ENCODE data around the gene SBK1.
"Not testable (repeated sequence)": the region's sequence is repeated elsewhere in the genome, so short reads cannot be mapped to it uniquely, and the experiment has no call there.

The SBK1 gene

GRCh38 chr16:28291651-28292626, at the start of gene SBK1:
TSS of gene SBK1 (plus strand) at chr16:28292525. CDS start at chr16:28317392, 24,867 bp downstream.
- no peak for FAIRE-seq

GRCh38 chr16:28249483-28249882, 42.8 kb upstream of the SBK1 start:
- not testable (repeated sequence) for FAIRE-seq; DNase-seq (ENCODE audit: low spot score)

More at GRCh38 chr16:28291651-28292626, at the start of gene SBK1:
- peak; percentile 7 for DNase-seq (ENCODE audit: low spot score)

DNA sequence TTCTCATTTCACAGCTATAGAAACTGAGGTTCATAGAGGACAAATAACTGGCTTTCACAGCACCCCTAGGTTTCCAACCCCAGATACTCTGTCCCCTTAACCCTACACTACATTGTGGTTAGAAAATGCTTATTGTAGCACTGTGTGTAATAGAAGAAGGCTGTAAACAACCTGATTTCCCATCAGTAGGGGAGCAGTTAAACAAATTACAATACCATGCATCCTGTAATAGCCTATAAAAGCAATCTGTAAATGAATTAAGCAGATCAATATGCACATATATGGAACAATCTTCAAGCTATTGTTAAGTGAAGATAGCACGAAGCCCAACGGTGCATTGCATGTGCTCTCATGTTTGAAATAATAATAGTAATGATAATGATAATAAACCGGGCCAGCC, 41.3 kb upstream of the SBK1 start:
- FAIRE-seq (no peak), DNase-seq (ENCODE audit: low spot score) (no peak)

GRCh38 chr16:28254158-28254557, 38.2 kb upstream of the SBK1 start:
- FAIRE-seq (no peak), DNase-seq (ENCODE audit: low spot score) (no peak)

DNA sequence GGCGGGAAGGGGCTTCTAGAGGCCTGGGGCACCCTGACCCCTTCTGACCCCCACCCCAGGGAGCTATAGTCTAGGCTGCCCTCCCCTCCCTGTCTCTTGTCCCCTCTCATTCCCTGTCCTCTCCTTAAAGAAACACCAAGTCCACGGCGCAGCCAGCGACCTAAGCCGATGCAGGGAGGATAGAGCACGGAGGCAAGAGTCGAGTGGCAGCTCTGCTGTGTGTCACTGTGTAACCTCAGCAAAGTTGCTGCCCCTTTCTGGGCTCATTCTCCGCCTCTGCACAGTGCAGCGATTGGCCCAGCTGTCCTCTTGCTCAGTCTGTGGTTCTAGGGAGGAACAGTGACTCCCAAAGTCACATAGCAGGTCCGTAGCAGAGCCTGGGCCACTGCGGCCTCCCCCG, 36.5 kb upstream of the SBK1 start:
- DNase-seq (ENCODE audit: low spot score): no peak

DNA sequence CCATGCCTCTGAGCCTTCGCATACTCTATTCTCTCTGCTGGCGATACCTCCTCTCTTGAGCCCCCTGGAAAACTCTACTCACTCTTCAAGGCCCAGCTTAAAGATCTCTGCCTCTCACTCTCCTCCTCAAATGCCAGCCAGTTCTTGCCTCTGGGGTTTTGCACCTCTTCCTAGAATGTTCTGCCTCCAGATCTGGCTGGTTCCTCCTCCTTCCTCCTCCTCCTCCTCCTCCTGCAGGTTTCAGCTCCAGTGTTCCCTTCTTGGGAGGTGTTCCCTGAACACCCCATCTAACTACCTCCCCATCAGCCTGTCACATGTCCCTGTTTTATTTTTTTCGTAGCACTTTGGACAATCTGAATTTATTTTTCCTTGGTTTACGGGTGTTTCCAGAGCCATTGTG, 35.1 kb upstream of the SBK1 start:
- DNase-seq (ENCODE audit: low spot score) (no peak), FAIRE-seq (no peak)

More for the DNA sequence above, 36.5 kb upstream of the SBK1 start:
- no peak for FAIRE-seq

DNA sequence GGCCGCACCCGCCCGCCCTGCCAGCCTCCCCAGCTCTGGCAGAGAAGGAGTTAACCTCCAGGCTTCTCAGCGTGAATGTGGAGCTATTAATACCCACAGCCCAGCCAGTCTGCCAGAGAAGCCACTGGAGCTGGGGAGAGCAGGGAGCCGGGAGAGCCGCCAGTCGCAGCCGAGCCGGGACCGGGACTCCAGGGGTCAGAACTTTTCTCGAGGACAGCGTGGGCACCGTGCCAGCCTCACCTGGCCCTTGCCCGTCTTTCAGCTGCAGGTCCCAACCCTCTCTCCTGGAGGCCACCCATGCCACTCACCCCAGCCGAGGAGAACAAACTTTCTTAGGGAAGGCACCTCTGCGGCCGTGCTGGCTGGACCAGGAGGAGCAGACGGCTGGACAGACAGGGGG, 33.8 kb upstream of the SBK1 start:
- no peak for FAIRE-seq
- DNase-seq (ENCODE audit: low spot score): no peak

- FAIRE-seq: no peak
- no peak for DNase-seq (ENCODE audit: low spot score)
Observed at GRCh38 chr16:28259091-28259780, 33.1 kb upstream of the SBK1 start.

- DNase-seq (ENCODE audit: low spot score) (no peak), FAIRE-seq (no peak)
Observed at GRCh38 chr16:28259781-28260150, 32.6 kb upstream of the SBK1 start.

- no peak for DNase-seq (ENCODE audit: low spot score)
- FAIRE-seq: no peak
Observed at GRCh38 chr16:28260193-28260592, 32.1 kb upstream of the SBK1 start.

GRCh38 chr16:28261942-28262341, 30.4 kb upstream of the SBK1 start:
- DNase-seq (ENCODE audit: low spot score) (no peak), FAIRE-seq (no peak)

DNA sequence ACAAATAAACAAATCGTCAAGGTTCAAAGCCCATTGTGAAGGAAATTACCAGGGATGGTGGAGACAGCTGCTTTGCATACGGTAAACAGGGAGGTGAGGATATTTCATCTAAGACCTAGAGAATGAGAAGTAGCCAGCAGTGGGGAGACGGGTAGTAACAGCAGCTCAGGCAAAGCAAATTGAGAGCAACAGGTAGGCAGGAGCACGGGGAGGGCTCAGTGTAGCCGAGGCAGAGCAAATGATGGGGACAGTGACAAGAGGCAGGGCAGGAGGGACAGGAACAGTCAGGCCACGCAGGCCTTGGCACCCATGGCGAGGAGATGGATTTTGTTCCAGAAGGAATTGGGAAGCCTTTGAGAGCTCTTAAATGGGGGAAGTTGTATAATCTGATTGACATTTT, 29.0 kb upstream of the SBK1 start:
- DNase-seq (ENCODE audit: low spot score) (no peak), FAIRE-seq (no peak)

DNA sequence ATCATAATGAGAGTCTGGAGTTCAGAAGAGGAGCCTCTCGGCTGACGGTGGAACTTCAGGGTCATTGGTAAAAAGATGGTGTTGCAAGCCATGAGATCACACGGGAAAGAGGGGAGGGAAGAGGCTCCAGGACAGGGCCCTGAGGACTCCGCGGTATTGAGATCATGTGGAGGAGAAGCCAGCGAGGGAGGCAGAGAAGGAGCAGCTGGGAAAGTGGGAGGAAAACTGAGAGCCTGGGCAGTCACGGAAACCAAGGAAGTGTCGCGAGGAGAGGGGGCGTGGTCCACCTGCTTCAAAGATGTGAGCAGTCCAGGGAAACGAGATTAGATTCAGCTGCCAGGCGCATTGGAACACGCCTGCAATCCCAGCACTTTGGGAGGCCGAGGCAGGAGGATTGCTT, 27.7 kb upstream of the SBK1 start:
- FAIRE-seq: no peak

DNA sequence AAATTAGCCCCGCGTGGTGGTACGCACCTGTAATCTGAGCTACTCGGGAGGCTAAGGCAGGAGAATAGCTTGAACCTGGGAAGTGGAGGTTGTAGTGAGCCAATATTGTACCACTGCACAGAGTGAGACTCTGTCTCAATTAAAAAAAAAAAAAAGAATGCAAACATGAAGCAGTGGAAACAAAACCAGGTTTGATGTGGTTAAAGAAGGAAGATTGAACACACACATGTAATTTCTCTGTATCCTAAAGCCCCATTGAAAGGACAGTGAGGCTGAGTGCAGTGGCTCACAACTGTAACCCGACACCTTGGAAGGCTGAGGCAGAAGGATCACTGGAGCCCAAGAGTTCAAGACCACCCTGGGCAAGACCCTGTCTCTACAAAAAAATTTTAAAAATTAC, 26.5 kb upstream of the SBK1 start:
- DNase-seq (ENCODE audit: low spot score): no peak
- no peak for FAIRE-seq

More for the DNA sequence above, 27.7 kb upstream of the SBK1 start:
- DNase-seq (ENCODE audit: low spot score): no peak

GRCh38 chr16:28267356-28267755, 25.0 kb upstream of the SBK1 start:
- FAIRE-seq (no peak), DNase-seq (ENCODE audit: low spot score) (no peak)

DNA sequence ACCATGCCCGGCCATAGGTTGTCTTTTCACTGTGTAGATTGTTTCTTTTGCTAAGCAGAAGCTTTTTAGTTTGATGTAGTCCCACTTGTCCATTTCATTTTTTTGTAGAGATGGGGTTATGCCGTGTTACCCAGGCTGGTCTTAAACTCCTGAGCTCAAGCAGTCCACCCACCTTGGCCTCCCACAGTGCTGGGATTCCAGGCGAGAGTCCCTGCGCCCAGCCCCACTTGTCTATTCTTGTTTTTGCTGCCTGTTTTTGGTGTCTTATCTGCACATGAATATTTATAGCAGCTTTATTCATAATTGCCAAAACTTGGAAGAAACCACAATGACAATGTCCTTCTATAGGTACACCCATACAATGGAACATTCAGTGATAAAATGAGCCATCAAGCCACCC, 18.8 kb upstream of the SBK1 start:
- no peak for FAIRE-seq

DNA sequence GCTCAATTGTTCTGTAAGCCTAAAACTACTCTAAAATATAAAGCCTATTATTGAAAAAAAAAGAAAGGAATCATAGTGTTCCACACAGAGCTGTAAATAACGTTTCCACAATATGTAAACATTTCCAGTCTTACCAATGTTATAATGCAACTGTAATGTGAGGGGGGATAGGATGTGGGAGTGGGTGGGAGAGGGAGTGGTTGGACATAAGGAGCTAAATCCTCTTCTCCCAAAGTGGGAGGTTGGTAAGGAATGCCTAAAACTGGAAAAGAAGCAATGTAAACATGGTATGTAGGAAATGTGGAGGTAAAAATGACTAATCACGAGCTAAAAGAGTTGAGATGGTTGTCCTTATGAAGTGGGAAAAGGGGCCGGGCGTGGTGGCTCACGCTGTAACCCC, 17.6 kb upstream of the SBK1 start:
- DNase-seq (ENCODE audit: low spot score): no peak
- no peak for FAIRE-seq

More for the DNA sequence above, 18.8 kb upstream of the SBK1 start:
- DNase-seq (ENCODE audit: low spot score): no peak

DNA sequence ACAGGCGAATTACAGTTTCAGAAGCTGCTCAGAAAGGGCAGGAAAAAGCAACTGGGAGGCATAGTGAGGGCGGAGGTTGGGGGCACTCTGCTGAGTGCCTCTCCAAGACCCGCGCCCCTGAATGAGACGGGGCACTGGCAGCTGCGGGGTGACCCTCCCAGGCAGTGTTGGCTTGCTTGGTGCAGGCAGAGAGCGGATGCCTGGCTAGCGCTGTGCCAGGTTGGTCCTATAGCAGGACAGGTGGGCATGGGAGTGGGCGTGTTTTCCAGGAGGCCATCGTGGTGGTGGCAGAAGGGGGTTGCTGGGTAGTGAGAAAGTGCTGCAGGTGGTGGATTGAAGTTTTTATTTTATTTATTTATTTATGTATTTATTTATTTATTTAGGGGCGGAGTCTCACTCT, 16.0 kb upstream of the SBK1 start:
- DNase-seq (ENCODE audit: low spot score) (no peak), FAIRE-seq (no peak)

DNA sequence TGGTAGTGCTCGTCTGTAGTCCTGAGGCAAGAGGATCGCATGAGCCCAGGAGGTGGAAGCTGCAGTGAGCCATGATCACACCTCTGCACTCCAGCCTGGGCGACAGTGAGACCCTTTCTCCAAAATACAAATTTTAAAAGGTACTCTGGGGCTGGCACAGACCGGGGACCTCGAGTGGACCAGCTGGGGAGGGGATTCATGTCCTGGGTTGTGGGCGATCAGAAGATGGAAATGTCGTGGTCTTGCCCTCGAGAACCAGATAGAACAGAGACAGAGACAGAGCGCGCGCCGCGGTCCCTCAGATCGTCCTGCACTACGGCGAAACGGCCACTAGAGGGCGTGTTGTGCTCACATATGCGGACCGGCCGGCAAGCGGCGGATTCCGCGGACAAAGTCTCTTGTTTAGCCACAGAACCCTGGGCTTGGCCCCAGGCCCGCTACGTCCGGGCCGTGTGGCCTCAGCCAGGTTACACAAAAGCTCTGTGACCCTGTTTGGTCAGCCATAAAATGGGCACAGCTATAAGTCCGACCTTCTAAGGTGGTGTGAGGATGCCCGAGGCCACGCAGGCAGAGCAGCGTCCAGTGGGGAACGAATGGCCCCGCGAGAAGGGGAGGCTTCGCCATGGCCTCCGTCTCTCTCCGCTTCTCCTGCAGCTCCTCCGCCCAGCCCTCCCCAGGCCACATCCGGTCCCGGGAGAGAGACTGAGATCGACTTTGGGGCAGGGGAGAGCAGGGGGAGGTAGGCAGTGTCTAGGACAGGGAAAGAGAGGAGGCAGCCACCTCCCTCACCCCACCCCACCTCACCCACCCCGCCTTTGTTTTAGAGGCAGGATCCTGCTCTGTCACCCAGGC, 14.6 kb upstream of the SBK1 start:
- peak; percentile 44 for DNase-seq (ENCODE audit: low spot score)

GRCh38 chr16:28279006-28279405, 13.3 kb upstream of the SBK1 start:
- no peak for FAIRE-seq
- no peak for DNase-seq (ENCODE audit: low spot score)

More for the DNA sequence above, 14.6 kb upstream of the SBK1 start:
- FAIRE-seq: no peak
